Astrocyte (in vitro differentiated cells and primary cell): ENCODE data around the gene PODXL.

Experiments
- CTCF ChIP-seq: IDR thresholded peaks from 2 replicates; pipeline ENCODE4 v1.5.1; 2011; ENCODE audit warnings: low read depth, mild to moderate bottlenecking, inconsistent platforms, low read length, moderate library complexity; ENCODE audit not compliant: insufficient read depth
- EZH2 ChIP-seq: IDR thresholded peaks from 2 replicates; pipeline ENCODE4 v1.6.1; 2012; ENCODE audit warnings: mild to moderate bottlenecking, low read length, inconsistent platforms; ENCODE audit not compliant: insufficient read depth

- TF ChIP-seq CTCF (no peak), EZH2 (no peak)
These were observed 3.6 kb upstream of the PODXL start for GRCh38 chr7:131560061-131560460.
